ENCODE results near the gene RPUSD3.

DNA sequence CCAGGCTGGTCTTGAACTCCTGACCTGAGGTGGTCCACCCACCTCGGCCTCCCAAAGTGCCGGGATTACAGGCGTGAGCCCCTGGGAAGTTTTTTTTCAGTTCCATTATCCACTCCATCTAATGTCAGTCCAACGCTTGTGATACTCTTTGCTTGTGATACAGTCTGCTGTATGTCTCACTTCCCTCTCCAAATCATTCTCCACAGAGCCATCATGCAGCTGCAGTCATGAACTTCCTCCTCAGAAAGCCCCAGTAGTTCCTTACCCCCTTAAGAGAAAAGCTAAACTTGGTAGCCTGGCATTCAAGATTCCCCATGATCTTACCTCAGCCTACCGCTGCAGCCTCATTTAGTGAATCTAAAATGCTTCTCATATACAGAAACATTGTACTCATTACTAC lies 48.6 kb downstream of the RPUSD3 start:
- TF ChIP-seq, protein P1, sequence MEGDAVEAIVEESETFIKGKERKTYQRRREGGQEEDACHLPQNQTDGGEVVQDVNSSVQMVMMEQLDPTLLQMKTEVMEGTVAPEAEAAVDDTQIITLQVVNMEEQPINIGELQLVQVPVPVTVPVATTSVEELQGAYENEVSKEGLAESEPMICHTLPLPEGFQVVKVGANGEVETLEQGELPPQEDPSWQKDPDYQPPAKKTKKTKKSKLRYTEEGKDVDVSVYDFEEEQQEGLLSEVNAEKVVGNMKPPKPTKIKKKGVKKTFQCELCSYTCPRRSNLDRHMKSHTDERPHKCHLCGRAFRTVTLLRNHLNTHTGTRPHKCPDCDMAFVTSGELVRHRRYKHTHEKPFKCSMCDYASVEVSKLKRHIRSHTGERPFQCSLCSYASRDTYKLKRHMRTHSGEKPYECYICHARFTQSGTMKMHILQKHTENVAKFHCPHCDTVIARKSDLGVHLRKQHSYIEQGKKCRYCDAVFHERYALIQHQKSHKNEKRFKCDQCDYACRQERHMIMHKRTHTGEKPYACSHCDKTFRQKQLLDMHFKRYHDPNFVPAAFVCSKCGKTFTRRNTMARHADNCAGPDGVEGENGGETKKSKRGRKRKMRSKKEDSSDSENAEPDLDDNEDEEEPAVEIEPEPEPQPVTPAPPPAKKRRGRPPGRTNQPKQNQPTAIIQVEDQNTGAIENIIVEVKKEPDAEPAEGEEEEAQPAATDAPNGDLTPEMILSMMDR (IDR thresholded peaks at IDR 0.05) = no peak
- no peak for TF ChIP-seq EHF (CRISPR knock-in tag; IDR thresholded peaks at IDR 0.05)
- no peak for TF ChIP-seq CEBPB (IDR thresholded peaks at IDR 0.05)
